ENCODE results near the gene CBLB. TPM values are rescaled to one million over a fixed set of nuclear protein-coding genes. Genes with fewer than 3 reads are reported as not detected.

The CBLB gene
- total RNA-seq, 1 experiment from 2014 or later, result 8.6 TPM

GRCh38 chr3:105608623-105609022 lies 260.2 kb downstream of the CBLB start:
- no peaks in the 10 kb centered on the region for H3K4me1 ChIP-seq (ENCODE audit: control insufficient read depth, insufficient read depth, low read length)
- no peak overlapping the region for H3K4me3 ChIP-seq (ENCODE audit: low read depth in 2 of 2, low read length in 2 of 2)
- TF ChIP-seq POLR2AphosphoS5 (IDR thresholded peaks at IDR 0.05; ENCODE audit: low read depth, low read length) (no peak), REST (IDR thresholded peaks at IDR 0.05; ENCODE audit: insufficient read depth in 1 of 2, low read depth in 2 of 2, low read length in 1 of 2) (no peak)
- in situ Hi-C loops (cut with HindIII; ENCODE audit: low pct_unique_long_range_greater_than_20kb, low sequenced_read_pairs) (no loop called here), intact Hi-C loops (cut with micrococcal nuclease; ENCODE audit: unreplicated experiment) (no loop called here)
- no peaks in the 10 kb centered on the region for H3K27me3 ChIP-seq (ENCODE audit: control insufficient read depth, insufficient read depth, low read length)
- ATAC-seq, result no peak
- no peak for DNase-seq (ENCODE audit: low read depth, low spot score)
- H3K9me3 ChIP-seq (ENCODE audit: control insufficient read depth, insufficient read depth, low read depth, low read length), result no peaks in the 10 kb centered on the region
- POLR2A ChIA-PET, result no interaction called here
- H3K27ac ChIP-seq (ENCODE audit: low read length), result no peak overlapping the region
- CTCF ChIA-PET, result no interaction called here
- BruUV-seq (replicated peaks), result no TSS peak
- H3K36me3 ChIP-seq (ENCODE audit: control insufficient read depth, insufficient read depth, low read length), result no peaks in the 10 kb centered on the region

- BruUV-seq (replicated peaks), result no TSS peak
- Histone ChIP-seq H3K27ac (ENCODE audit: low read length) (no peak overlapping the region), H3K27me3 (ENCODE audit: control insufficient read depth, insufficient read depth, low read length) (no peaks in the 10 kb centered on the region), H3K4me3 (ENCODE audit: low read depth in 2 of 2, low read length in 2 of 2) (no peak overlapping the region), H3K9me3 (ENCODE audit: control insufficient read depth, insufficient read depth, low read depth, low read length) (no peaks in the 10 kb centered on the region), H3K4me1 (ENCODE audit: control insufficient read depth, insufficient read depth, low read length) (no peaks in the 10 kb centered on the region), H3K36me3 (ENCODE audit: control insufficient read depth, insufficient read depth, low read length) (no peaks in the 10 kb centered on the region)
- TF ChIP-seq SIN3A (IDR thresholded peaks at IDR 0.05; ENCODE audit: borderline replicate concordance, insufficient read depth, low read depth, low read length) (no peak), REST (IDR thresholded peaks at IDR 0.05; ENCODE audit: insufficient read depth in 1 of 2, low read depth in 2 of 2, low read length in 1 of 2) (no peak), TCF7L2 (IDR thresholded peaks at IDR 0.05; ENCODE audit: low read depth, low read length) (no peak), CTCF (IDR thresholded peaks at IDR 0.05) (no peak), POLR2AphosphoS5 (IDR thresholded peaks at IDR 0.05; ENCODE audit: low read depth, low read length) (no peak)
- CTCF ChIA-PET, result no interaction called here
- in situ Hi-C loops (cut with HindIII; ENCODE audit: low pct_unique_long_range_greater_than_20kb, low sequenced_read_pairs) (no loop called here), intact Hi-C loops (cut with micrococcal nuclease; ENCODE audit: unreplicated experiment) (no loop called here)
- POLR2A ChIA-PET, result no interaction called here
- DNase-seq (ENCODE audit: low read depth, low spot score), result no peak
- ATAC-seq, result no peak
Measured at GRCh38 chr3:105606016-105606415, 262.8 kb downstream of the CBLB start.
